ENCODE results near the gene RHOT1. TPM values are rescaled to one million over a fixed set of nuclear protein-coding genes. Genes with fewer than 3 reads are reported as not detected.
"Not testable (repeated sequence)": the region's sequence is repeated elsewhere in the genome, so short reads cannot be mapped to it uniquely, and the experiment has no call there.

Gene RHOT1
- total and polyA plus RNA-seq, 5 donors from 2014 or later: 22.2 to 28.7 (median 27.3) TPM

DNA sequence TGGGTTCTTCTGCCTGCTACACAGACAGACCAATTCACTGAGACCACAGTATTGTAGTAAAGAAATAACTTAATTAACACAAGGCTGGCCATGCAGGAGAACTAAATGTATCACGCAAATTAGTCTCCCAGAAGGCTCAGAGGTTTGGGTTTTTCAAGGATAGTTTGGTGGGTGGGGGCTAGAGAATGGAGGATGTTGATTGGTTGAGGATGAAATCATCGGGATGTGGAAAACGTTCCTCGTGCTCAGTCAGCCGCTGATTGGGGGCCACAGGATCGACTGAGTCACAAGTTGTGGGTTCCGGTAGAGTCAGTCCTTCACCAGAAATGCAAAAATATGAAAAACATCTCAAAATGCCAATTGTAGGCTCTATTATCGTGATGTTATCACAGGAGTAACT is 18.7 kb downstream of the RHOT1 start:
- H3K27me3 Mint-ChIP-seq: no peaks in the 10 kb centered on the region
- H3K36me3 Mint-ChIP-seq: peaks cover 24% of the 10 kb centered on the region

DNA sequence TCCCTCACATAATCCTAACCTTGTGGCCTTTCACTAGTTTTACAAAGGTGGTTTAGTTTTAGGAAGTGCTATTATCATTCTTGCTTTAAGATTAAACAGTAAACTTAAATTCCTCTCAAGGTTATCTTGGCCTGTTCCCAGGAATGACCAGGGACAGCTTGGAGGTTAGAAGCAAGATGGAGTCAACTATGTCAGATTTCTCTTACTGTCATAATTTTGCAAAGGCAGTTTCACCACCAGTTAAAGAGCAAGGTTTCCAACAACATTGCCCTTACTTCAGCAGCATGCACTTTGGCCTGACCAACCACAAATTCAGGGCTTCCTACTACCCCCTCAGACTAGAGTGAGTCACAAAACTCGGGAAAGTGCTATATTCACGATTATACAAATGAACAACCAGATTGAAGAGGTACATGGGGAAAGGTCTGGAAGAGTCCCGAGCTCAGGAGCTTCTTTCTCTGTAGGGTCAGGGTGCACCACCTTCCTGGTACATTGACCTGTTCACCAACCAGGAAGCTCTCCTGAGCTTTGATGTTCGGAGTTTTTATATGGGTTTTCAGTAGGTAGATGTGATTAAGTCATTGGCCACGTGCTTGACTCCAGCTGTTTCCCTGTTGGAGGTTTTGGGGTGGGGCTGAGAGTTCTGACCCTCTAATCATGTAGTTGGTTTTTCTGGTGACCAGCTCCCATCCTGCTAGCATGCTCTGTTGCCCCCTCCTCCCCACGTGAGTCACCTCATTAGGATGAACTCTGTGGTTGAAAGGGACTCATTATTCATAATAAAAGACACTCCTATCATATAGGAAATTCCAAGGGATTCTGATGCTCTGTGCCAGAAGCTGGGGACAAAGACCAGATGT is 19.4 kb downstream of the RHOT1 start:
- DNase-seq (no peak), ATAC-seq (ENCODE audit: low read depth in 2 of 2) (no peak)
- Mint-ChIP-seq H3K36me3 (peaks cover 29% of the 10 kb centered on the region), H3K4me3 (no peak overlapping the region), H3K4me1 (peaks cover 4 to 13% (median 6%) of the 10 kb centered on the region in 4 donors), H3K27me3 (no peaks in the 10 kb centered on the region), H3K9me3 (peaks cover 0 to 5% (median 2%) of the 10 kb centered on the region in 7 donors), H3K27ac (no peak overlapping the region)
- Histone ChIP-seq H3K9me3 (ENCODE audit: control insufficient read depth in 2 of 2, low read length in 2 of 2) (peaks cover 0 to 3% of the 10 kb centered on the region in 2 experiments), H3K27me3 (ENCODE audit: control insufficient read depth, insufficient read depth, low read length) (no peaks in the 10 kb centered on the region), H3K4me1 (ENCODE audit: control insufficient read depth, insufficient read depth, low read length, poor library complexity, severe bottlenecking) (no peaks in the 10 kb centered on the region), H3K36me3 (ENCODE audit: control insufficient read depth, insufficient read depth, low read length) (peaks cover 17% of the 10 kb centered on the region), H3K27ac (ENCODE audit: insufficient read depth, low read length, poor library complexity, severe bottlenecking) (no peak overlapping the region), H3K4me3 (ENCODE audit: low read depth, low read length) (no peak overlapping the region)

More for the DNA sequence above, 18.7 kb downstream of the RHOT1 start:
- Histone ChIP-seq H3K36me3 (ENCODE audit: control insufficient read depth, insufficient read depth, low read length) (peaks cover 18% of the 10 kb centered on the region), H3K9me3 (ENCODE audit: control insufficient read depth in 2 of 2, low read length in 2 of 2) (no peaks in the 10 kb centered on the region), H3K27ac (ENCODE audit: insufficient read depth, low read length, poor library complexity, severe bottlenecking) (no peak overlapping the region), H3K4me3 (ENCODE audit: low read depth, low read length) (no peak overlapping the region), H3K4me1 (ENCODE audit: control insufficient read depth, insufficient read depth, low read length, poor library complexity, severe bottlenecking) (no peaks in the 10 kb centered on the region), H3K27me3 (ENCODE audit: control insufficient read depth, insufficient read depth, low read length) (no peaks in the 10 kb centered on the region)
- Mint-ChIP-seq H3K9me3 (peaks cover 0 to 2% (median 0%) of the 10 kb centered on the region in 7 donors), H3K4me1 (peaks cover 4 to 10% (median 6%) of the 10 kb centered on the region in 4 donors), H3K27ac (peak overlapping the region in 1 of 3 donors; percentile 44), H3K4me3 (no peak overlapping the region)
- no peak for ATAC-seq (ENCODE audit: low read depth in 2 of 2)
- DNase-seq: no peak

DNA sequence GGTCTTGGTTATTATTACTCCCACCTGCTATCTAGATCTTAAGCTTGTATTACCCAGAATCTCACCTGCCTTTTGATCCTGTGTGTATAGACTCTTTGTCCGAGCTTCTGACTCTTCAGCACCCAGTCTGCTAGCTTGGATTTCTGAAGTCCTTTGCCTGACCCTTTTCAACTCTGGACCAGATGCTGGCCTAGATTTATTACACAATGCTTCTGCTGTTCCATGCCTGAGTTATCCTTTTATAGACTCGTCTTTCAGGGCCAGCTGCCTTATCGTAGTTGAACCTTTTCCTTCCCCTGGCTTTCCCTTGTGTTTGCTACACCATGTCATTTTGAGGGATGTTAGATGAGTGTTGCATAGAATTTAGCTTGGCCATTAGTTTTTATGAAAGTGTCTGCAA is 32.6 kb downstream of the RHOT1 start:
- no peaks in the 10 kb centered on the region for H3K9me3 Mint-ChIP-seq
- H3K27me3 Mint-ChIP-seq: no peaks in the 10 kb centered on the region
- Histone ChIP-seq H3K27ac (ENCODE audit: insufficient read depth, low read length, poor library complexity, severe bottlenecking) (no peak overlapping the region), H3K36me3 (ENCODE audit: control insufficient read depth, insufficient read depth, low read length) (peaks cover 29% of the 10 kb centered on the region), H3K4me1 (ENCODE audit: control insufficient read depth, insufficient read depth, low read length, poor library complexity, severe bottlenecking) (no peaks in the 10 kb centered on the region), H3K4me3 (ENCODE audit: low read depth, low read length) (no peak overlapping the region), H3K27me3 (ENCODE audit: control insufficient read depth, insufficient read depth, low read length) (no peaks in the 10 kb centered on the region), H3K9me3 (ENCODE audit: control insufficient read depth in 2 of 2, low read length in 2 of 2) (no peaks in the 10 kb centered on the region)
- H3K27ac Mint-ChIP-seq: peak overlapping the region in 1 of 3 donors; percentile 3
- no peak overlapping the region for H3K4me3 Mint-ChIP-seq
- DNase-seq (no peak), ATAC-seq (ENCODE audit: low read depth in 2 of 2) (no peak)
- H3K36me3 Mint-ChIP-seq: peaks cover 44% of the 10 kb centered on the region
- H3K4me1 Mint-ChIP-seq: peaks cover 0 to 12% (median 6%) of the 10 kb centered on the region in 4 donors

DNA sequence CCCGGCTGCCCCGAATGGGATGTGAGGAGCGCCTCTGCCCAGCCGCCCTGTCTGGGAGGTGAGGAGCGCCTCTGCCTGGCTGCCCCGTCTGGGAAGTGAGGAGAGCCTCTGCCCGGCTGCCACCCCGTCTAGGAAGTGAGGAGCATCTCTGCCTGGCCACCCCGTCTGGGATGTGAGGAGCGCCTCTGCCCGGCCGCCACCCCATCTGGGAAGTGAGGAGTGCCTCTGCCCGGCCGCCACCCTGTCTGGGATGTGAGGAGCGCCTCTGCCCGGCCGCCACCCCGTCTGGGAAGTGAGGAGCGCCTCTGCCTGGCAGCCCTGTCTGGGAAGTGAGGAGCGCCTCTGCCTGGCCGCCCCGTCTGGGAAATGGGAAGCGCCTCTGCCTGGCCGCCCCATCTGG is 36.4 kb downstream of the RHOT1 start:
- not testable (repeated sequence) for H3K27me3 Mint-ChIP-seq; H3K27me3 ChIP-seq (ENCODE audit: control insufficient read depth, insufficient read depth, low read length); H3K4me1 Mint-ChIP-seq; H3K9me3 Mint-ChIP-seq; DNase-seq; ATAC-seq (ENCODE audit: low read depth in 2 of 2); H3K9me3 ChIP-seq (ENCODE audit: control insufficient read depth in 2 of 2, low read length in 2 of 2); H3K27ac Mint-ChIP-seq; H3K4me1 ChIP-seq (ENCODE audit: control insufficient read depth, insufficient read depth, low read length, poor library complexity, severe bottlenecking); H3K27ac ChIP-seq (ENCODE audit: insufficient read depth, low read length, poor library complexity, severe bottlenecking); H3K4me3 ChIP-seq (ENCODE audit: low read depth, low read length); H3K4me3 Mint-ChIP-seq
- H3K36me3 Mint-ChIP-seq: peaks cover 47% of the 10 kb centered on the region
- H3K36me3 ChIP-seq (ENCODE audit: control insufficient read depth, insufficient read depth, low read length): peaks cover 31% of the 10 kb centered on the region

DNA sequence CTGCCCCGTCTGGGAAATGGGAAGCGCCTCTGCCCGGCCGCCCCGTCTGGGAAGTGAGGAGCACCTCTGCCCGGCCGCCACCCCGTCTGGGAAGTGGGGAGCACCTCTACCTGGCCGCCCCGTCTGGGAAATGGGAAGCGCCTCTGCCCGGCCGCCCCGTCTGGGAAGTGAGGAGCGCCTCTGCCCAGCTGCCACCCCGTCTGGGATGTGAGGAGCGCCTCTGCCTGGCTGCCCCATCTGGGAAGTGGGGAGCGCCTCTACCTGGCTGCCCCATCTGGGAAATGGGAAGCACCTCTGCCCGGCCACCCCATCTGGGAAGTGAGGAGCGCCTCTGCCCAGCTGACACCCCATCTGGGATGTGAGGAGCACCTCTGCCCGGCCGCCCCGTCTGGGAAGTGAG is 36.8 kb downstream of the RHOT1 start:
- H3K27me3 ChIP-seq (ENCODE audit: control insufficient read depth, insufficient read depth, low read length); H3K9me3 ChIP-seq (ENCODE audit: control insufficient read depth in 2 of 2, low read length in 2 of 2); H3K27ac Mint-ChIP-seq; H3K4me3 ChIP-seq (ENCODE audit: low read depth, low read length); DNase-seq; H3K27me3 Mint-ChIP-seq; H3K27ac ChIP-seq (ENCODE audit: insufficient read depth, low read length, poor library complexity, severe bottlenecking); ATAC-seq (ENCODE audit: low read depth in 2 of 2); H3K9me3 Mint-ChIP-seq; H3K4me1 Mint-ChIP-seq; H3K4me3 Mint-ChIP-seq; H3K4me1 ChIP-seq (ENCODE audit: control insufficient read depth, insufficient read depth, low read length, poor library complexity, severe bottlenecking): not testable (repeated sequence)
- H3K36me3 ChIP-seq (ENCODE audit: control insufficient read depth, insufficient read depth, low read length): peaks cover 34% of the 10 kb centered on the region
- H3K36me3 Mint-ChIP-seq: peaks cover 45% of the 10 kb centered on the region

DNA sequence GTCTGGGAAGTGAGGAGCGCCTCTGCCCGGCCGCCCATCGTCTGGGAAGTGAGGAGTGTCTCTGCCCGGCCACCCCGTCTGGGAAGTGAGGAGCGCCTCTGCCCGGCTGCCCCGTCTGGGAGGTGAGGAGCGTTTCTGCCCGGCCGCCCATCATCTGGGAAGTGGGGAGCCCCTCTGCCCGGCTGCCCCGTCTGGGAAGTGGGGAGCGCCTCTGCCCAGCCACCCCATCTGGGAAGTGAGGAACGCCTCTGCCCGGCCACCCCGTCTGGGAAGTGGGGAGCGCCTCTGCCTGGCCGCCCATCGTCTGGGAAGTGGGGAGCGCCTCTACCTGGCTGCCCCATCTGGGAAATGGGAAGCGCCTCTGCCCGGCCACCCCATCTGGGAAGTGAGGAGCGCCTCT is 37.2 kb downstream of the RHOT1 start:
- H3K9me3 Mint-ChIP-seq, H3K4me1 Mint-ChIP-seq: not testable (repeated sequence)
- peaks cover 36% of the 10 kb centered on the region for H3K36me3 ChIP-seq (ENCODE audit: control insufficient read depth, insufficient read depth, low read length)

DNA sequence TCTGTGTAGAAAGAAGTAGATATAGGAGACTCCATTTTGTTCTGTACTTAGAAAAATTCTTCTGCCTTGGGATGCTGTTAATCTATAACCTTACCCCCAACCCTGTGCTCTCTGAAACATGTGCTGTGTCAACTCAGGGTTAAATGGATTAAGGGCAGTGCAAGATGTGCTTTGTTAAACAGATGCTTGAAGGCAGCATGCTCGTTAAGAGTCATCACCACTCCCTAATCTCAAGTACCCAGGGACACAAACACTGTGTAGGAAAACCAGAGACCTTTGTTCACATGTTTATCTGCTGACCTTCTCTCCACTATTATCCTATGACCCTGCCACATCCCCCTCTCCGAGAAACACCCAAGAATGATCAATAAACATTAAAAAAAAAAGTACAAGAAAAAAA is 38.0 kb downstream of the RHOT1 start:
- H3K4me1 ChIP-seq (ENCODE audit: control insufficient read depth, insufficient read depth, low read length, poor library complexity, severe bottlenecking); H3K4me1 Mint-ChIP-seq; H3K9me3 ChIP-seq (ENCODE audit: control insufficient read depth in 2 of 2, low read length in 2 of 2); H3K27ac Mint-ChIP-seq; H3K9me3 Mint-ChIP-seq; H3K27ac ChIP-seq (ENCODE audit: insufficient read depth, low read length, poor library complexity, severe bottlenecking); H3K4me3 Mint-ChIP-seq; ATAC-seq (ENCODE audit: low read depth in 2 of 2); DNase-seq; H3K27me3 ChIP-seq (ENCODE audit: control insufficient read depth, insufficient read depth, low read length); H3K4me3 ChIP-seq (ENCODE audit: low read depth, low read length); H3K27me3 Mint-ChIP-seq: not testable (repeated sequence)
- peaks cover 34% of the 10 kb centered on the region for H3K36me3 ChIP-seq (ENCODE audit: control insufficient read depth, insufficient read depth, low read length)
- H3K36me3 Mint-ChIP-seq: peaks cover 40% of the 10 kb centered on the region

More for the DNA sequence above, 37.2 kb downstream of the RHOT1 start:
- not testable (repeated sequence) for H3K27me3 ChIP-seq (ENCODE audit: control insufficient read depth, insufficient read depth, low read length); H3K9me3 ChIP-seq (ENCODE audit: control insufficient read depth in 2 of 2, low read length in 2 of 2); H3K4me1 ChIP-seq (ENCODE audit: control insufficient read depth, insufficient read depth, low read length, poor library complexity, severe bottlenecking); ATAC-seq (ENCODE audit: low read depth in 2 of 2); H3K27ac ChIP-seq (ENCODE audit: insufficient read depth, low read length, poor library complexity, severe bottlenecking); H3K27ac Mint-ChIP-seq; DNase-seq; H3K4me3 ChIP-seq (ENCODE audit: low read depth, low read length); H3K27me3 Mint-ChIP-seq; H3K4me3 Mint-ChIP-seq
- H3K36me3 Mint-ChIP-seq: peaks cover 47% of the 10 kb centered on the region

DNA sequence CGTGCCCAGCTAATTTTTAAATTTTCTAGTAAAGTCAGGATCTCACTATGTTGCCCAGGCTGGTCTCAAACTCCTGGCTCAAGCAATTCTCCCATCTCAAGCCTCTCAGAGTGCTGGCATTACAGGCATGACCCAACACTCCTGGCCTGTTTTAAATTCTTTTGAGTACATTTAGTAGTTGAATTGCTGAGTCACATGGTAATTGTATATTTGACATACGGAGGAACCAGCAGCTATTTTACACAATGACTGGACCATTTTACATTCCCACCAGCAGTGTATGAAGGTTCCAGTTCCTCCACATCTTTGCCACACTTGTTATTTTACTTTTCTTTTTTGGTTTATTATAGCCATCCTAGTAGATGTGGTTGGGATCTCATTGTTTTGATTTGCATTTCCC is 43.6 kb downstream of the RHOT1 start:
- Mint-ChIP-seq H3K27me3 (no peaks in the 10 kb centered on the region), H3K4me3 (no peak overlapping the region), H3K36me3 (peaks cover 24% of the 10 kb centered on the region), H3K27ac (no peak overlapping the region), H3K9me3 (no peaks in the 10 kb centered on the region), H3K4me1 (no peaks in the 10 kb centered on the region)
- Histone ChIP-seq H3K4me3 (ENCODE audit: low read depth, low read length) (no peak overlapping the region), H3K9me3 (ENCODE audit: control insufficient read depth in 2 of 2, low read length in 2 of 2) (no peaks in the 10 kb centered on the region), H3K27ac (ENCODE audit: insufficient read depth, low read length, poor library complexity, severe bottlenecking) (no peak overlapping the region), H3K27me3 (ENCODE audit: control insufficient read depth, insufficient read depth, low read length) (no peaks in the 10 kb centered on the region), H3K4me1 (ENCODE audit: control insufficient read depth, insufficient read depth, low read length, poor library complexity, severe bottlenecking) (no peaks in the 10 kb centered on the region), H3K36me3 (ENCODE audit: control insufficient read depth, insufficient read depth, low read length) (peaks cover 24% of the 10 kb centered on the region)
- ATAC-seq (ENCODE audit: low read depth in 2 of 2) (no peak), DNase-seq (no peak)
